Measurements from ENCODE around the gene TTC38. TPM values are rescaled to one million over a fixed set of nuclear protein-coding genes. Genes with fewer than 3 reads are reported as not detected.

Gene TTC38
- total and polyA plus RNA-seq, 2 donors (not counting 3 experiments of a cell fraction or from before 2014, with no cell fraction given): 31.6 to 39.7 TPM

DNA sequence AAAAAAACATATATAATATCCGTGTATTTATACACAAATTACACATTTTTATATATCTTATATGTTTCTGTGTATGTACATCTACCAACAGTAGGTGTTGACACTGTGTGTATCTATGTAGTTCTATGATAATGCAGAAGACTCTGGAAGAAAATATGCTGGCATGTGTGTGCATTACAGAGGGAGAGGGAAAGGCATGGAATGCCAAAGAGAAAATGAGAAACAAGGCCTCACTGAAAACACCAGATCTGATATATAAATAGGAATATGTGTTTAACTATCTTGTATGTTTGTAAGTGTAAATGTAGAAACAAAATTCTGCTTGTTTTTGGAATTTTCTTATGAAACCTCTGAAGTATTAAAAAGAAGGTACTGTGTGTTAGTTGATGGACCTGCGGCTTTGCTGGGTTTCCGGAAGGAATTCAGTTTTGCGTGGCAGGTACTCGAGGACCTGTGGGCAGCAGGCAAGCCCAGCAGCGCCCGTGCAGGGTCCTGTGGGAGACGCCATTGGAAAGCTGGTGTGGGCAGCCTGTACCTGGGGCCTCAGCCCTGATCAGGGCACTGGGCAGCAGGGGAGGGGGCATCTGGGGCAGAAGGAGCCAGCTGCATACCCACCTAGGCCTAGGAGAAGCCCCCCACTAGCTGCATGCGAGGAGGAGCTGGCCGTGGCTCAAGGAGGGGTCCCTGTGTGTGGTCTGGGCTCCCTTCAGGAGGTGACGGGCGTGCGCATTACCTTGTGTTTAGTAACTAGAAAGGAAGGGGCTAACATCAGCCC, 60.1 kb downstream of the TTC38 start:
- ChIA-PET CTCF (interaction anchor here (0.9 kb wide), 1 partner anchor 9 kb away, joined by 3 read pairs; no protein-coding TSS in a partner anchor), POLR2A (no interaction called here)
- no peaks in the 10 kb centered on the region for H3K9me1 ChIP-seq (replicated peaks; ENCODE audit: control insufficient read depth, extremely low read depth, insufficient read depth, low read length)
- no peaks in the 10 kb centered on the region for H3K27me3 ChIP-seq (ENCODE audit: control insufficient read depth in 2 of 2, insufficient read depth in 2 of 2, low read length in 2 of 2)
- peaks cover 6% of the 10 kb centered on the region in 2 experiments for H3K36me3 ChIP-seq (ENCODE audit: control insufficient read depth in 2 of 2, extremely low read depth in 1 of 2, insufficient read depth in 2 of 2, low read length in 2 of 2)
- DNase-seq (ENCODE audit: low read depth, low spot score) (no peak), FAIRE-seq (no peak)
- dilution Hi-C loops (cut with MboI; ENCODE audit: extremely low pct_ligation_motif_present, low sequenced_read_pairs): no loop called here
- H3K4me2 ChIP-seq (ENCODE audit: insufficient read depth, low read length): no peak overlapping the region
- H3K9ac ChIP-seq (replicated peaks; ENCODE audit: extremely low read depth, insufficient read depth, low read length): no peak overlapping the region
- H3K4me3 ChIP-seq (replicated peaks in 1 of 3; ENCODE audit: insufficient read depth in 1 of 3, low read depth in 1 of 3, low read length in 3 of 3): no peak overlapping the region
- no peak overlapping the region for H3K27ac ChIP-seq (ENCODE audit: insufficient read depth, low read depth, low read length)
- TF ChIP-seq POLR2A (IDR thresholded peaks at IDR 0.05; ENCODE audit: low read depth, low read length) (no peak), JUN (IDR thresholded peaks at IDR 0.05; ENCODE audit: borderline replicate concordance, insufficient read depth, insufficient read length, low read depth) (no peak), MAX (IDR thresholded peaks at IDR 0.05; ENCODE audit: insufficient read depth, insufficient read length) (no peak), FOS (IDR thresholded peaks at IDR 0.05; ENCODE audit: borderline replicate concordance, insufficient read depth, low read length) (no peak), MYC (IDR thresholded peaks at IDR 0.05; ENCODE audit: low read depth, low read length) (no peak), POLR2AphosphoS5 (IDR thresholded peaks at IDR 0.05; ENCODE audit: insufficient read depth, low read depth, low read length) (no peak), GATA2 (IDR thresholded peaks at IDR 0.05; ENCODE audit: insufficient read depth, insufficient read length, low read depth, low read length) (no peak), EZH2 (IDR thresholded peaks at IDR 0.05; ENCODE audit: borderline replicate concordance, low read depth, low read length, severe bottlenecking) (no peak)
- TF ChIP-seq, protein P1, sequence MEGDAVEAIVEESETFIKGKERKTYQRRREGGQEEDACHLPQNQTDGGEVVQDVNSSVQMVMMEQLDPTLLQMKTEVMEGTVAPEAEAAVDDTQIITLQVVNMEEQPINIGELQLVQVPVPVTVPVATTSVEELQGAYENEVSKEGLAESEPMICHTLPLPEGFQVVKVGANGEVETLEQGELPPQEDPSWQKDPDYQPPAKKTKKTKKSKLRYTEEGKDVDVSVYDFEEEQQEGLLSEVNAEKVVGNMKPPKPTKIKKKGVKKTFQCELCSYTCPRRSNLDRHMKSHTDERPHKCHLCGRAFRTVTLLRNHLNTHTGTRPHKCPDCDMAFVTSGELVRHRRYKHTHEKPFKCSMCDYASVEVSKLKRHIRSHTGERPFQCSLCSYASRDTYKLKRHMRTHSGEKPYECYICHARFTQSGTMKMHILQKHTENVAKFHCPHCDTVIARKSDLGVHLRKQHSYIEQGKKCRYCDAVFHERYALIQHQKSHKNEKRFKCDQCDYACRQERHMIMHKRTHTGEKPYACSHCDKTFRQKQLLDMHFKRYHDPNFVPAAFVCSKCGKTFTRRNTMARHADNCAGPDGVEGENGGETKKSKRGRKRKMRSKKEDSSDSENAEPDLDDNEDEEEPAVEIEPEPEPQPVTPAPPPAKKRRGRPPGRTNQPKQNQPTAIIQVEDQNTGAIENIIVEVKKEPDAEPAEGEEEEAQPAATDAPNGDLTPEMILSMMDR (IDR thresholded peaks at IDR 0.05; ENCODE audit: extremely low read depth in 1 of 2, insufficient read depth in 1 of 2, low read depth in 1 of 2, low read length in 2 of 2): no peak
- BruUV-seq (replicated peaks): no TSS peak
- H2AFZ ChIP-seq (ENCODE audit: low read depth, low read length): no peak overlapping the region
- no peaks in the 10 kb centered on the region for H3K79me2 ChIP-seq (ENCODE audit: control insufficient read depth, insufficient read depth, low read length)
- no peaks in the 10 kb centered on the region for H3K9me3 ChIP-seq (replicated peaks; ENCODE audit: control insufficient read depth, insufficient read depth, low read length)
- intact Hi-C loops (cut with micrococcal nuclease): no loop called here
- no peaks in the 10 kb centered on the region for H3K4me1 ChIP-seq (ENCODE audit: control insufficient read depth, extremely low read depth, insufficient read depth, low read length)
- H4K20me1 ChIP-seq (replicated peaks; ENCODE audit: control insufficient read depth, extremely low read depth, insufficient read depth, low read length): no peaks in the 10 kb centered on the region

Measured in endothelial cell of umbilical vein (primary cell).